ENCODE data around the gene P2RX3.

P2RX3 gene

GRCh38 chr11:57392763-57393105, 54.6 kb downstream of the P2RX3 start:
- TF ChIP-seq CTCF (IDR thresholded peaks at IDR 0.05; ENCODE audit: extremely low read depth, insufficient read depth, missing control alignments) = no peak
- in situ Hi-C loops (cut with MboI; ENCODE audit: low pct_unique_long_range_greater_than_20kb, low sequenced_read_pairs, unreplicated experiment) = no loop called here
- DNase-seq (ENCODE audit: low spot score) = no peak

- no peak for DNase-seq (ENCODE audit: low spot score)
- in situ Hi-C loops (cut with MboI; ENCODE audit: low pct_unique_long_range_greater_than_20kb, low sequenced_read_pairs, unreplicated experiment) = no loop called here
- TF ChIP-seq CTCF (IDR thresholded peaks at IDR 0.05; ENCODE audit: extremely low read depth, insufficient read depth, missing control alignments) = no peak
These were observed 56.2 kb downstream of the P2RX3 start for GRCh38 chr11:57394203-57394965.

- in situ Hi-C loops (cut with MboI; ENCODE audit: low pct_unique_long_range_greater_than_20kb, low sequenced_read_pairs, unreplicated experiment) = no loop called here
- no peak for TF ChIP-seq CTCF (IDR thresholded peaks at IDR 0.05; ENCODE audit: extremely low read depth, insufficient read depth, missing control alignments)
- no peak for DNase-seq (ENCODE audit: low spot score)
These were observed 57.9 kb downstream of the P2RX3 start for GRCh38 chr11:57395905-57396623.

GRCh38 chr11:57396744-57397143, 58.6 kb downstream of the P2RX3 start:
- in situ Hi-C loops (cut with MboI; ENCODE audit: low pct_unique_long_range_greater_than_20kb, low sequenced_read_pairs, unreplicated experiment) = no loop called here
- no peak for DNase-seq (ENCODE audit: low spot score)
- no peak for TF ChIP-seq CTCF (IDR thresholded peaks at IDR 0.05; ENCODE audit: extremely low read depth, insufficient read depth, missing control alignments)

GRCh38 chr11:57397394-57397990, 59.3 kb downstream of the P2RX3 start:
- no peak for DNase-seq (ENCODE audit: low spot score)

GRCh38 chr11:57399221-57399620, 61.1 kb downstream of the P2RX3 start:
- no peak for TF ChIP-seq CTCF (IDR thresholded peaks at IDR 0.05; ENCODE audit: extremely low read depth, insufficient read depth, missing control alignments)
- DNase-seq (ENCODE audit: low spot score) = no peak
- in situ Hi-C loops (cut with MboI; ENCODE audit: low pct_unique_long_range_greater_than_20kb, low sequenced_read_pairs, unreplicated experiment) = no loop called here

More at GRCh38 chr11:57397394-57397990, 59.3 kb downstream of the P2RX3 start:
- in situ Hi-C loops (cut with MboI; ENCODE audit: low pct_unique_long_range_greater_than_20kb, low sequenced_read_pairs, unreplicated experiment) = no loop called here
- TF ChIP-seq CTCF (IDR thresholded peaks at IDR 0.05; ENCODE audit: extremely low read depth, insufficient read depth, missing control alignments) = no peak

Measured in GM13977 (cell line).